GM12801 (cell line): ENCODE results near the gene MOB2.

ENCODE experiments used
- CTCF ChIP-seq: IDR thresholded peaks from one replicate; pipeline ENCODE4 v1.5.1; 2011; ENCODE audit warnings: control low read depth; ENCODE audit not compliant: insufficient read length; ENCODE audit errors: extremely low read depth

The MOB2 gene

DNA sequence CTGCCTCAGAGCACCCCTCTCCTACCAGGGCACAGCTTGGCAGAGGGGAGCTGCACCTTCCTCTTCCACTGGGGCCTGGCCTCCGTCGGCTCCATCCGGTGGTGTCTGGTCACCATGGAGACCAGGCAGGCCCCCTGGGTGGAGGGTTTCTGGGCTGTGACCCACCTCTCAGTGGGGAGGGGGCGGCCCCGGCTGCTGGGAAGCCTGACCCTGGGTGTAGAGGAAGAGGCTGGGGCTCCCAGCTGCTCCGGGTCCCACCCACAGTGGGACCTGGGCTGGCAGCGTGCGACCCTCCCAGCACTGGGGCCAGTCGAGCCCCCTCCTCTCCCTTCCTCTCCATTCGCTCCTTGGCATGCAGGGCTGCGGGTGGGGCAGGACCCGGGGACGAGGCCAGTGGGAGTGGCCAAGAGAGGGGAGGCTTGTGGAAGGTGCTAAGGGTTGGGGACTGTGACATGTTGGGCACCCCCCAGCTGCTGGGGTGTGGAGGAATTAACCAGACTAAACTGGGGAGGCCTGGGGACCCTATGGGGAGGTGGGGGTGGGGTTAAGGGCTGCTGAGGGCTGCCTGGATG lies 50.0 kb downstream of the MOB2 start:
- no peak for TF ChIP-seq CTCF

- TF ChIP-seq CTCF: no peak
Observed at GRCh38 chr11:1435820-1436467, 50.6 kb downstream of the MOB2 start.

DNA sequence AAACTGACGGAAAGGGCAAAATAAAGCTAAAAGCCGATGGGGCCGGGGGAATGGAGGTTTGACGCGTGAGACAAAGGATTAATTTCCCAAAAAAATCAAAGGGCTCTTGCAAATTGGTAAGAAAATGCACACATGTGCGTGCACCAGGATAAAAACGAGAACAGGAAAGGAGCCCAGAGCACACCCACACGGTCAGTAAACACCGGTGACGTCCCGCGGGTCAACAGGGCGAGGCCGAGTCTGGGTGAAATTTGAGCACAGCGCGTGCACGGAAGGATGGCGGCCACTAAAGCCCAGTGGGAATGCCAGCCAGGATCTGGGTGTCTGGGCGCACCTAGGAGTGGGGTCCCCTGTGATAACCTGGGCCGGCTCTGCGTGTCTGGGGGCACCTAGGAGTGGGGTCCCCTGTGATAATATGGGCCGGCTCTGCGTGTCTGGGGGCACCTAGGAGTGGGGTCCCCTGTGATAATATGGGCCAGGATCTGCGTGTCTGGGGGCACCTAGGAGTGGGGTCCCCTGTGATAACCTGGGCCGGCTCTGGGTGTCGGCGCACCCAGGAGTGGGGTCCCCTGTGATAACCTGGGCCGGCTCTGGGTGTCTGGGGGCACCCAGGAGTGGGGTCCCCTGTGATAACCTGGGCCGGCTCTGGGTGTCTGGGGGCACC lies 52.5 kb downstream of the MOB2 start:
- no peak for TF ChIP-seq CTCF

DNA sequence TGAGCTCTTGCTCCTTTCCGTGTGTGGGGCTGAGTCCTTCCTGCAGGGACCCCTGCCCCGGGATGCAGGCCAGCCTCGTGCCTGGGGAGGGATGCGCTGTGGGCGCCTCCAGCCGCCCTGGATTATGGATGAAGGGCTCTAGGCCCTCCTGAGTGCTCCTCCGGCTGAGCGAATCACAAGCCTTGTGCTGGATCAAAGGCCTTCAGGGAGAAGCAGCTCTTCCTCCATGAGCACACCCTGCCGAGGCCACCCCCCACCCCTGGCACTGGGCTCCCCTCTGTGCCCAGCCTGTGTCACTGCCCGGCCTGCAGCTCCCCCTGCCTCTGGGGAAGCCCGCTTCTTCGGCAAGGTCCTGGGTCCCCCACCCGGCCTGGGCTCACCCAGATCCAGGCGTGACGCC lies 53.0 kb downstream of the MOB2 start:
- no peak for TF ChIP-seq CTCF

- TF ChIP-seq CTCF: no peak
Observed at GRCh38 chr11:1428762-1429316, 57.7 kb downstream of the MOB2 start.

DNA sequence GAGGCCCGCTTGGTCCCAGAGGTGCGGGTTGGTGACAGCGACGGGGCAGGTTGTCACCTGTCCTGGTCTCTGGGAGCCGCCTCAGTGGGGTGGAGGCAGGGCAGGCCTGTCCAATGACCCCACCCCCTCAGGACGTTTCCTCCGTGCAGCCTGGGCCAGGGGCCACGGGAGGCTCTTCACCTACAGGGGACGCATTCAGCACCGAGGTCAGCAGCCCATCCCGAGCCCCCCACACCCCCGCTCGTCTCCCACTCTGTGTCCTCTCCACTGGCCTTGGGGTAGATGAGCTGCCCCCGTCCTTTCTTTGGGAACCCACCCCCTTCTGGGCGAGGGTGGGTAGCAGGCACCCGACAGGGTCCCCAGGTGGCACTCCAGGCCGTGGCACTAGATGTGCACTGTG lies 61.1 kb downstream of the MOB2 start:
- TF ChIP-seq CTCF: no peak

DNA sequence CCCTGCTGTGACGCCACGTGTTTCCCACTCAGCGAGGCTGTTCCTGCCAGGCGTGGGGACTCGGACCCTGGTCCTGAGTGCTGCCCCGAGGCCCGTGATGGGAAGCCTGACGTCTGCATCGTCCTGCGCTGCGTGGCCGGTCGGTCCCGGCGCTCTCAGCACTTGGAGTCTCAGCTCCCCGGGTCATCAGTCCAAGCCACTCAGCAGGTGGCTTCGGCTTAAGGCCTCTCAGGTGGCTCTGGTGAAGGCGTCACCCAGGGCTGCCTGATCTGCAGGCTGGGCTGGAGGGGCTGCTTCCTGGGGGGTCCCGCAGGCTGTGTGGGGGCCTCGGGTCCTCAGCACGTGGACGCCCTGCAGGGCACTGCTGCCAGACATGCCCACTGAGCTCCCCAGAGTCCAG lies 61.6 kb downstream of the MOB2 start:
- TF ChIP-seq CTCF: no peak
